GM19025 (cell line): Measurements from ENCODE around the gene C12orf42.
"Not testable (repeated sequence)": the region's sequence is repeated elsewhere in the genome, so short reads cannot be mapped to it uniquely, and the experiment has no call there.

Experiments
- ATAC-seq: cut with Tn5 transposase; IDR thresholded peaks from one replicate; pipeline ENCODE4 v1.9.1; 2021; ENCODE audit warnings: mild to moderate bottlenecking, low read depth, moderate library complexity; ENCODE audit not compliant: unreplicated experiment

C12orf42 gene

GRCh38 chr12:103498990-103499389, 3.2 kb upstream of the C12orf42 start:
- no peak for ATAC-seq

DNA sequence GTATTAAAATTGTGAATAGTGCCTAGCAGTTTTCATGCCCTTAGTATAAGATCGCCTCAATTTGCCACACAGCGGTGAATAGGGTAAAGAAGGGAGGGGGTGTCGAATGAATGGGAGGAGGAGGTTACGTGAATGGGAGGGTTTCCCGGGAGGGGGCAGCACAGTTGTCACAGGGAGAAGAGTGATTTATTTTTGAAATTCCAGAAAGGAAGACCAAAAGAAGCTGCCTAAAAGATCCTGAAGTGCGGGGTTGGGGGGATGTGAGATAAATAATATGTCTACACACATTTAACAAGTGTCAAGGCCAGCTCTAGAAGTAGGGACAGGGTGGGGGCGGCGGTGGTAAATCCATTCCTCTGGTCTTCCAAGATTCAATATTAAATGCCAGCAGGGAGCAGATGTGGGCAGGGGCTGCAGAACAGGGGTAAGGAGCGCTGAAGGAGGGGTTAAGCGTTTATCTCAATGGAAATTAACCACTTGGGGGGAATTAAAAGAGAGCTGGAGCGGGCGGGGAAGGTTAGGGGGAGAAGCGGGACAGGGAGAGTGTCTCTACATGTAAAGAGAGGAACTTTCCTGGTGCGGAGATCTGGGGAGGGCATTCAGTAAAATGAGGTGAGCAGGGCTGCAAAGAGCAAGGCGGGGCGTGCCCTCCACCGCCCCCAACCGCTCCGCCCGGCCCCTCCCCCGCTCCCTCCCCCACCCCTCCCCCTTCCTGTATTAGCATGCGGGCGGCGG, 867 bp downstream of the C12orf42 start:
- no peak for ATAC-seq

DNA sequence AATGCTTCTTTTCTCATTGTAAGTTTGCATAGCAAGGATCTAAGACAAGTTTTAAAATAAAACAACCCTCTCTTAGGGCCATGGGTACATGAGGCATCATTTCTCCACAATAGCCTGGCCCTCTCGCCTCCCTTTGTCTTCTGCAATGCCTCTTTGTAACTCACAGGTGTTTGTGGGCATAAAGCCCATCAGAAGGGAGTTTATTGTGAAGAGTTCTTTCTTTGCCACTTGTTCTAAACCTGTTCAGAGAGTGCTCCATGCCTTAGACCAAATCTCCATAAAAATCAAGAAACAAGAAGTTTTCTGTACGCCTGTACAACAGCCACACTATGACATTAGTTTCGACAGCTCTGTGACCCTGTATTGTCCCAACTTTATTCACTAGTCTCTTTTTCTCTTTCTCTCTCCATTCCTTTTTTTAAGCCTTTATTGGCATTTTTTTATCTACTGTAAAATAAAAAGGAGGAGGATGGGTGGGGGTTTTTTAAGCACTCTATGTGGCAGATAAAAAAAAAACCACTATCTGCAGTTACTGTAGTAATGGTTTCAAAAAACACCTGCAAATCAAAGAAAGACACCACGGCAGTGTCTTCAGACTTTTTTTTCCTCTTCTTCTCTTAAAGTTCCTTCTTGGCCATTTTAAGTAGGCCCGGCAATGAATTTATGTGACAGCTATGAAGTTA, 1.6 kb downstream of the C12orf42 start:
- no peak for ATAC-seq

DNA sequence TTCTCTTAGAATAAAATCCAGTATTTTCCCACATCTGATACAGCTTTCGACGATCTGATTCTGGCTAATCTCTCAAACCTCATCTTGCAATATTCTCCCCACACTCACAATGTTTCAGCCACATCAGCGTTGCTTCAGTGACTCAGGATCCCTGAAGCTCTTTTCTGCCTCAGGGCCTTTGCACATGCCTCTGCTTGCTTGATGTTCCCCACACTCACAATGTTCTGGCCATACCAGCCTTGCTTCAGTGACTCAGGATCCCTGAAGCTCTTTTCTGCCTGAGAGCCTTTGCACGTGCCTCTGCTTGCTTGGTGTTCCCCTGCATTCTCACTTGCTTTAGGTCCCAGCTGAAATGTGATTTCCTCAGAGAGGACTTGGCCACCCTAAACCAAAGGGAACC, 2.6 kb downstream of the C12orf42 start:
- ATAC-seq = no peak

DNA sequence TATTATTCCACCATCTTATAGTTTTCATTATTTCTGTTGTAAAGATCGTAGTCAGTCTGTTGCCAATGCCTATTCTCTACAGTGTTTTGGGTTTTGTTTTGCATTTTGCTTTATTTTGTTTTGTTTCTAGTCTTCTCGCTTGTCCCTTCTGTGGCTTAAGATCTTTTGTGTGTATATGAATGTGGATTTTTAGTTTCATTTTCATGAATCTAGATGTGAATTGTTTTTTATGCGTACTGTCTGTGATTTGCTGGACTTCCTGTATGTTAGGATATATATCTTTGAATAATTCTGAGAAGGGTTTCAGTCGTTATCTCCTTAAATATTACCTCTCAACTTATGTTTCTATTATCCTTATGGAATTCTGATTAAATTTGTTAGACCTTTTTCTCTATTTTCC, 13.4 kb downstream of the C12orf42 start:
- no peak for ATAC-seq

DNA sequence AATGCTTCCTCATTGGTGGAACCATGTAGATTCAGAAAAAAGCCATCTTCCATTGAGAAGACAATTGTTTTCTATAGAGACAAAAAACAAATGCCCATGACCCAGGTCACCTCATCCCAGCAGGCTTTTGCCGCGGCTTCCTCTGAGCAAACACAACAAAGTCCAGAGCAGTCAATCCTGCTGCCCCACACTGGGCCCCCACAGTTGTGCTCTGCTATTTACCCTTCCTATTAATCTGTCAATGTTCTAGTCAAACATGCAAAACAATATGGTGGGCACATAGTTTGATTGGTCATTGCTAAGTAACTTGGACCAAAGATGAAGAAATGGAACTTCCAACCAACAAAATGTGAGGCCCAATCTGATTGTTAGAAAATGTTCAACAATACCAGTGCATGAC, 20.7 kb downstream of the C12orf42 start:
- ATAC-seq = no peak

- ATAC-seq = no peak
Observed at GRCh38 chr12:103470664-103471063, 25.1 kb downstream of the C12orf42 start.

- ATAC-seq = no peak
Observed at GRCh38 chr12:103469719-103470118, 26.0 kb downstream of the C12orf42 start.

DNA sequence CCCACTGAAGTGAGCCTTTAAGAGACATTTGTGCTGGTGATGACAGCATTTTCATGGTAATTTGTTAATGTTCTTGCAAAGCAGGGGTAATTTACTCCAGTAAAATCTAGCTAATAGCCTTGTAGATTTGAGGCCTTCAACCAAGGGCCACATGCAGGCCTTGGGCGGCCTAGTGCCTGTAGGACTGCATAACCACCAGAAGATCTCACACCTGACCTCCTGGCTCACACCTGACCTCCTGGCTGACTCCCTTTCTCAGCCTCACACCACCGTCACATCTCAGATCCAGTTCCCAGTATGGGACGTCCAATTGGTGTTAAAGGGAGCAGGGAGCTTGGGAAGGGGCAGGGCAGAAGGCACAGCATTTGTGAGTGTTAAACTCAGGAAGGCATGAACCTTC, 26.9 kb downstream of the C12orf42 start:
- ATAC-seq = no peak

DNA sequence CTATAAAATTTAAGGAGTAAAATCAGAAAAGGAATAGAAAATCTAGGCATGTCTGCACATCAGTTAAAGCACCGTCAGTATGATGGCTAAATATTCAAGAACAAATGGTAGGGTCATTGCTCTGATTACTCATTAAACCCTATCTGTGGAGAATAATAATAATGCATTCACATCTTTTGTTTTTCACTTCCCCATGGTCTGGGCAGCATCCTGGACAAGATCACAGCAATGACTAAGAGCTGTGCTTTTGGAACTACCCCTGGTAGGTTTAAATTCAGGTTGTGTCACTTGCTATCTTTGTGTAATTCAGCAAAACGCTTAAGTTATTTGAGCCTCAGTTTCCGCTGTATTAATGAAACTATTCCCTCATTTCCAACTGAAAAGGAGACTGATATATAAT, 33.1 kb downstream of the C12orf42 start:
- peak; percentile 92 for ATAC-seq

DNA sequence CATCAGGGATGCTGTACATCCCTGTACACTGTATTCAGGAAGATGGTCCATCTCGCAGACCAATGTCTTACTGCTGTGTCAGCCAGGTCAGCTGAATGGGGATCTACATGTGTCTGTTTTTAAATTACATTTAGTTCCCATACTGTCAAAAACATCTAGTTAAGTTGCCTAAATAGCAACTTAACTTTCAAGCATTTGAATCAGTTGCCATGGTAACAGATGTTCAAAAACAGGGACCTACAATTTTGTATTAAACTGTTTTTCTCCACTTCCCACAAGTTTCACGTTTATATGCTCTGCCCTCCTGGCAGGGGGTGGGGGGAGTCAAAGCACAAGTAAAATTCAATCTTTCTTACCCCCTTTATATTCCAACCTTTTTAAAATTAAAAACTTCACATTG, 38.3 kb downstream of the C12orf42 start:
- ATAC-seq = no peak

- ATAC-seq = no peak
Observed at GRCh38 chr12:103456006-103456405, 39.8 kb downstream of the C12orf42 start.

- peak; percentile 53 for ATAC-seq
Observed at GRCh38 chr12:103455020-103455763, 40.6 kb downstream of the C12orf42 start.

DNA sequence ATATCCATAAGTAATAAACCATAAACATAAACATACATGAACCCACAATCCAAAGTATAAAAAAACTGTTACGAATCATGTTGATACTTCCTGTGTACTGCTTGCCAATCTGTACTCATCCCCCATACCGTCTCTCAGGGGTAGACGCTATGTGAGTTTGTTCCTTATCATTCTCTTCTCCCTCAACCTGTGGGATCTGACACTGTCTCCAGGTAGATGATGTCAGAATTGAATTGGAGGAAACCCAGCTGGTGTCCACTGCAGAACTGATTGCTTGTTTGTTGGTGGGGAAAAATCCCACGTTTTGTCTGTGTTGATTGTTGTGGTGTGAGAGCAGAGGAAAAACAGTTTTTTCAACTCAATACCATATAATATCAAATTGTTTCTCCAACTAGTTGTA, 50.8 kb downstream of the C12orf42 start:
- no peak for ATAC-seq

DNA sequence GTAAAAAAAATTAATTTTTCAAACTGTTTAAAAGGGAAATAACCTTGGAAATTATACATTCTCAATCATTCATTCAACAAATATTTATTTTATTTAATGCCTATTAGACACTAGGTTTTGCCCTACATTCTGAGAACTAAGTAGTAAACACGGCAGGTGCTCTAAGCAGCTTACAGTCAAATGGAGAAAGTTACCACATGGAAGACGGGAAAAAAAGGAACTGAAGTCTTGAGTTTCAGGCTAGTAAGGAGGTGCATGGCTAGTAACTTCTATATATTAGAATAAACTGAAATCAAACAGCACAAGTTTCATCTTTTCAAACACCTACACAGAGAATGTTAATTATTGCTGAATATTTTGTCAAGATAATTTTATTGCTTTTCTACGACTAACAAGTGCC, 52.9 kb downstream of the C12orf42 start:
- ATAC-seq = no peak

DNA sequence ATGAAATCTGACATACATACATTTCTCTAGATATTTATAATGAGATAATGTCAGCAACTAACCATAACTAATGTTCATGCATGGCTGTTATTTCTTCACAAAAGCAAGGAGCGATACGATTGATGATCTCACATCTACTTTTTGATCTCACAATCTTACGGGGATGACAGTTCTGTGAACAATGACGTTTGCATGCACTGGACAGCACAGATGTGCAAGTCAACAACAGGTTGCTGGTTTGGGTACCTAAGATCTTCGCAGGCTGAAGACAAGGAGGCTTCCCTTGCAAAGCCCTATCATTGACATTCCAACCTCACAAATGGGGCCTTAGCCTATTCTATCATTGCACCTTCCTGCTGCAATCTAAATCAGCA, 53.6 kb downstream of the C12orf42 start:
- ATAC-seq = no peak

DNA sequence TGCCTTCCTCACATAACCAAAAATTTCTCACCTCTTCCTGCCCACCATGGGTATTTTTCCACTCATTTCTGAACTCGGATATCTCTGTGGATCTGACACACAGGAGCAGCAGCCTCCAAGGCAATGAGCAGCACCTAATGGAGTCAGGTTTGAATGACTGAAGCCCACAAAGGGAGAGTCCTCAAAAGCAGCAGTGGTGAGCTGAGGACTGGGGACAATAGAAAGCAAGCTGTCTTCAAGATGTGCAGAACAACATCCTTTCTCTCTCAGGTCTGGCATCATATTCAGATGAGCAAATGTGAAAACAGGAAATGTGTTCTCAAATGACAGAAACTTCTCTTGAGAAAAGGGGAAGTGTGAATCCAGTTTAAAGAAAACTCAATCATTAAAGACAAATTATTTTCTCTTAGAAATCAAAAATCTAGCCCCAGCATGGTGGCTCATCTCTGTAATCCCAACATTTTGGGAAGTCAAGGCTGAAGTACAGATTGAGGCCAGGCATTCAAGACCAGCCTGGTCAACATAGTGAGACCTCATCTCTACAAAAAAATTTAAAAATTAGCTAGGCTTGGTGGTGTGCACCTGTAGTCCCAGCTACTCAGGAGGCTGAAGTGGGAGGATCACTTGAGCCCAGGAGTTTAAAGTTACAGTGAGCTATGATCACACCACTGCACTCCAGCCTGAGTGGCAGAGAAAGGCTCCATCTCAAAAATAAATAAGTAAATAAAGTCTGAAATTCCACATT, 54.2 kb downstream of the C12orf42 start:
- ATAC-seq = peak; percentile 96

DNA sequence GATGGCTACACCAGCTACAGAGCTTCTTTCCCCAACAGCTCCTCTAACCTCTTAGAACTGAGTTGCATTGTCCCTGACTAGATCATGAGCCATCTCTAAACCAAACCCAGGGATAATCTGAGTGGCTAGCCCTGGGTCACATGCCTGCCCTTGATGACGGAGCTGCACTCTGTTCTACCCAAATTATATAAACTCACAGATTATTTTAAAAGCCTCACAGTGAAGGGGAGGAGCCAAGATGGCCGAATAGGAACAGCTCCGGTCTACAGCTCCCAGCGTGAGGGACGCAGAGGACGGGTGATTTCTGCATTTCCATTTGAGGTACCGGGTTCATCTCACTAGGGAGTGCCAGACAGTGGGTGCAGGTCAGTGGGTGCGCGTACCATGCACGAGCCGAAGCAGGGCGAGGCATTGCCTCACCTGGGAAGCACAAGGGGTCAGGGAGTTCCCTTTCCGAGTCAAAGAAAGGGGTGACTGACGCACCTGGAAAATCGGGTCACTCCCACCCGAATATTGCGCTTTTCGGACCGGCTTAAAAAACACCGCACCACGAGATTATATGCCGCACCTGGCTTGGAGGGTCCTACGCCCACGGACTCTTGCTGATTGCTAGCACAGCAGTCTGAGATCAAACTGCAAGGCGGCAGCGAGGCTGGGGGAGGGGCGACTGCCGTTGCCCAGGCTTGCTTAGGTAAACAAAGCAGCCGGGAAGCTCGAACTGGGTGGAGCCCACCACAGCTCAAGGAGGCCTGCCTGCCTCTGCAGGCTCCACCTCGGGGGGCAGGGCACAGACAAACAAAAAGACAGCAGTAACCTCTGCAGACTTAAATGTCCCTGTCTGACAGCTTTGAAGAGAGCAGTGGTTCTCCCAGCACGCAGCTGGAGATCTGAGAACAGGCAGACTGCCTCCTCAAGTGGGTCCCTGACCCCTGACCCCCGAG, 61.3 kb downstream of the C12orf42 start:
- ATAC-seq = not testable (repeated sequence)

GRCh38 chr12:103431950-103432349, 63.8 kb downstream of the C12orf42 start:
- no peak for ATAC-seq

- no peak for ATAC-seq
Observed at GRCh38 chr12:103431387-103431786, 64.4 kb downstream of the C12orf42 start.
